ENCODE data around the gene FOXC1.

The FOXC1 gene

DNA sequence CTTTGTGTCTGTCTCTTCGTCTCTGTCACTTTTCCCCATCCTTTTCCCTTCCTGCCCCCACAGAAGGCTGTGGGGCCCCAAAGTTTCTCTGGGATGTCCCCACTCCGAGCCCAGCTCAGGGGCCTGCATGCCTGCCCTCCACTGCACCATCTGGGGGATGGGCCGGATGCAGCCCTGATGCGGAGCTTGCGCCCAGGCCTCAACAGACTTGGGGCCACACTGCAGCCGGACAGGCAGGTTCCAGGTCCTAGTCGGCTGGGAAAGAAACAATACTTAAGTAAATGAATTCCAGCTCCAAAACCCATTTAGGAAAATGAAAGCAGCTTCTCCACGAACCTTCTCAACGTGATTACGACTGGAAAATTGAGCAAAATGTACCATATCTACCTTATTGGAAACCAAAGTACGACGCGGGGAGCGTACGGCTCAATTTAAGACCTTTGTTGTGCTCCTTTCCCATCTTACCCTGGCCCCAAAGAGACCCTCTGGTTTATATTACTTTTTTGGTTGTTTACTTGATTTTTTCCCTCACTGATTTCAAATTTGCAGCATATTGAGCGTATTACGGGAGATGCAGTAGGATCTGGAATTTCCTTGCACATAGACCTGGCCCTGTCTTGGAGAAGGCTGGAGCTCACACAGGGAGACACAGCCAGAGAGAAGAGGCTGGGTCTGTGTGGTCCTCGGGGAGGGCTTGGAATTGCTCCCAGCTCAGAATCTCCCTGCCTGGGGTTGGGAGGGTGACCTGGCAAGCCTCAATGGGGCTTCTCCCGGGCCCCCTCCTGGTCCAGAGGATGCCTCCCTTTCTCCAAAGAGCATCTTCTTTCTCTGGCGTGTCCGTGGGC, 8.0 kb downstream of the FOXC1 start:
- peaks cover 39 to 46% of the 10 kb centered on the region in 2 donors for H3K27me3 ChIP-seq (ENCODE audit: control insufficient read depth in 1 of 2, insufficient read depth in 2 of 2, low read length in 2 of 2)
- H3K9ac ChIP-seq (ENCODE audit: low read depth in 1 of 2, low read length in 2 of 2): no peak overlapping the region
- H3K36me3 ChIP-seq (ENCODE audit: control insufficient read depth in 1 of 2, insufficient read depth in 2 of 2, low read length in 2 of 2): peaks cover 2 to 6% of the 10 kb centered on the region in 2 donors
- no peak overlapping the region for H3K27ac ChIP-seq (ENCODE audit: low read depth, low read length)
- peaks cover 0 to 10% of the 10 kb centered on the region in 2 donors for H3K4me1 ChIP-seq (ENCODE audit: control insufficient read depth in 1 of 2, insufficient read depth in 2 of 2, low read length in 2 of 2)
- H3K9me3 ChIP-seq (ENCODE audit: control insufficient read depth in 1 of 2, low read length in 2 of 2): no peaks in the 10 kb centered on the region
- H3K4me3 ChIP-seq (ENCODE audit: low read depth in 1 of 2, low read length in 2 of 2): no peak overlapping the region

GRCh38 chr6:1618311-1619097, 8.8 kb downstream of the FOXC1 start:
- Histone ChIP-seq H3K4me3 (ENCODE audit: low read depth in 1 of 2, low read length in 2 of 2) (no peak overlapping the region), H3K27ac (ENCODE audit: low read depth, low read length) (no peak overlapping the region), H3K27me3 (ENCODE audit: control insufficient read depth in 1 of 2, insufficient read depth in 2 of 2, low read length in 2 of 2) (peaks cover 31 to 43% of the 10 kb centered on the region in 2 donors), H3K9ac (ENCODE audit: low read depth in 1 of 2, low read length in 2 of 2) (no peak overlapping the region), H3K36me3 (ENCODE audit: control insufficient read depth in 1 of 2, insufficient read depth in 2 of 2, low read length in 2 of 2) (peaks cover 6 to 9% of the 10 kb centered on the region in 2 donors), H3K9me3 (ENCODE audit: control insufficient read depth in 1 of 2, low read length in 2 of 2) (no peaks in the 10 kb centered on the region), H3K4me1 (ENCODE audit: control insufficient read depth in 1 of 2, insufficient read depth in 2 of 2, low read length in 2 of 2) (peaks cover 0 to 9% of the 10 kb centered on the region in 2 donors)

DNA sequence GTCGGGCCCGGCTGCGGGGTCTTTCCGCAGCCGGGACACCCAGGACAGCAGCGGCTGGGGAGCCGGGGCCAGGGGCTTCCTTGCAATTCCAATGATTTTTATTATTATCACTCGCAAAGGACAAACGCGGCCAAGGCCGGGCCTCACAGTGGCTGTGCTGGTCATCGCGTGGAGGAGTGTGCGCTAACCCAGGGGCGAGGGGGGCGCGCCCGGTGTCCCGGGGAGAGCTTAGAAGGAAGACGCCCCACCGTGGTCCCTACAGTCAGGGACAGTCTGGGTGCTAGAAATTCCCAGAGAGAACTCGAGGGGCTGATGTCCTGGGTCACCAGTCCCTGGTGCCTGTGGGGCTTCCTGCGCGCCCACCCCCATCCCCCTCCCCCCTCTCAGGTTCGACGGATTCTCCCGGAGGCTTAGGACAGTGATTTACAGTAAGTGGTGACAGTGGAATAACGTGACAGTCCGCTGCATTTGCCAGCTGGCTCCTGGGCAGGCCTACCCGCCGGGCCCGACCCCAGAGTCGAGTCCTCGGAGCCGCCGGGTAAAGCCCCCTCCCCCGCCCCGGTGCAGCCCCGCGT, 9.5 kb downstream of the FOXC1 start:
- peaks cover 24 to 37% of the 10 kb centered on the region in 2 donors for H3K27me3 ChIP-seq (ENCODE audit: control insufficient read depth in 1 of 2, insufficient read depth in 2 of 2, low read length in 2 of 2)
- H3K27ac ChIP-seq (ENCODE audit: low read depth, low read length): no peak overlapping the region
- H3K4me1 ChIP-seq (ENCODE audit: control insufficient read depth in 1 of 2, insufficient read depth in 2 of 2, low read length in 2 of 2): peaks cover 0 to 3% of the 10 kb centered on the region in 2 donors
- peaks cover 6 to 9% of the 10 kb centered on the region in 2 donors for H3K36me3 ChIP-seq (ENCODE audit: control insufficient read depth in 1 of 2, insufficient read depth in 2 of 2, low read length in 2 of 2)
- H3K4me3 ChIP-seq (ENCODE audit: low read depth in 1 of 2, low read length in 2 of 2): no peak overlapping the region
- H3K9me3 ChIP-seq (ENCODE audit: control insufficient read depth in 1 of 2, low read length in 2 of 2): no peaks in the 10 kb centered on the region
- no peak overlapping the region for H3K9ac ChIP-seq (ENCODE audit: low read depth in 1 of 2, low read length in 2 of 2)

- Histone ChIP-seq H3K27ac (ENCODE audit: low read depth, low read length) (no peak overlapping the region), H3K36me3 (ENCODE audit: control insufficient read depth in 1 of 2, insufficient read depth in 2 of 2, low read length in 2 of 2) (peaks cover 6 to 9% of the 10 kb centered on the region in 2 donors), H3K9me3 (ENCODE audit: control insufficient read depth in 1 of 2, low read length in 2 of 2) (no peaks in the 10 kb centered on the region), H3K4me3 (ENCODE audit: low read depth in 1 of 2, low read length in 2 of 2) (peak overlapping the region in 1 of 2 donors; percentile 21), H3K9ac (ENCODE audit: low read depth in 1 of 2, low read length in 2 of 2) (no peak overlapping the region), H3K27me3 (ENCODE audit: control insufficient read depth in 1 of 2, insufficient read depth in 2 of 2, low read length in 2 of 2) (peaks cover 22 to 31% of the 10 kb centered on the region in 2 donors), H3K4me1 (ENCODE audit: control insufficient read depth in 1 of 2, insufficient read depth in 2 of 2, low read length in 2 of 2) (no peaks in the 10 kb centered on the region)
These were observed 10.2 kb downstream of the FOXC1 start for GRCh38 chr6:1619673-1620503.

- H3K9me3 ChIP-seq (ENCODE audit: control insufficient read depth in 1 of 2, low read length in 2 of 2): no peaks in the 10 kb centered on the region
- H3K36me3 ChIP-seq (ENCODE audit: control insufficient read depth in 1 of 2, insufficient read depth in 2 of 2, low read length in 2 of 2): peaks cover 6 to 9% of the 10 kb centered on the region in 2 donors
- peaks cover 20 to 31% of the 10 kb centered on the region in 2 donors for H3K27me3 ChIP-seq (ENCODE audit: control insufficient read depth in 1 of 2, insufficient read depth in 2 of 2, low read length in 2 of 2)
- peaks cover 5% of the 10 kb centered on the region in 2 donors for H3K4me1 ChIP-seq (ENCODE audit: control insufficient read depth in 1 of 2, insufficient read depth in 2 of 2, low read length in 2 of 2)
- H3K27ac ChIP-seq (ENCODE audit: low read depth, low read length): no peak overlapping the region
- H3K9ac ChIP-seq (ENCODE audit: low read depth in 1 of 2, low read length in 2 of 2): no peak overlapping the region
- H3K4me3 ChIP-seq (ENCODE audit: low read depth in 1 of 2, low read length in 2 of 2): no peak overlapping the region
These were observed 10.9 kb downstream of the FOXC1 start for GRCh38 chr6:1620504-1621069.

- no peaks in the 10 kb centered on the region for H3K9me3 ChIP-seq (ENCODE audit: control insufficient read depth in 1 of 2, low read length in 2 of 2)
- peaks cover 6 to 9% of the 10 kb centered on the region in 2 donors for H3K36me3 ChIP-seq (ENCODE audit: control insufficient read depth in 1 of 2, insufficient read depth in 2 of 2, low read length in 2 of 2)
- H3K27ac ChIP-seq (ENCODE audit: low read depth, low read length): no peak overlapping the region
- peaks cover 5 to 8% of the 10 kb centered on the region in 2 donors for H3K4me1 ChIP-seq (ENCODE audit: control insufficient read depth in 1 of 2, insufficient read depth in 2 of 2, low read length in 2 of 2)
- no peak overlapping the region for H3K9ac ChIP-seq (ENCODE audit: low read depth in 1 of 2, low read length in 2 of 2)
- H3K27me3 ChIP-seq (ENCODE audit: control insufficient read depth in 1 of 2, insufficient read depth in 2 of 2, low read length in 2 of 2): peaks cover 20 to 35% of the 10 kb centered on the region in 2 donors
- no peak overlapping the region for H3K4me3 ChIP-seq (ENCODE audit: low read depth in 1 of 2, low read length in 2 of 2)
These were observed 11.5 kb downstream of the FOXC1 start for GRCh38 chr6:1621070-1621701.

GRCh38 chr6:1622220-1622850, 12.6 kb downstream of the FOXC1 start:
- Histone ChIP-seq H3K4me1 (ENCODE audit: control insufficient read depth in 1 of 2, insufficient read depth in 2 of 2, low read length in 2 of 2) (peaks cover 5 to 8% of the 10 kb centered on the region in 2 donors), H3K9me3 (ENCODE audit: control insufficient read depth in 1 of 2, low read length in 2 of 2) (no peaks in the 10 kb centered on the region), H3K36me3 (ENCODE audit: control insufficient read depth in 1 of 2, insufficient read depth in 2 of 2, low read length in 2 of 2) (peaks cover 6 to 9% of the 10 kb centered on the region in 2 donors), H3K27ac (ENCODE audit: low read depth, low read length) (no peak overlapping the region), H3K4me3 (ENCODE audit: low read depth in 1 of 2, low read length in 2 of 2) (no peak overlapping the region), H3K9ac (ENCODE audit: low read depth in 1 of 2, low read length in 2 of 2) (no peak overlapping the region), H3K27me3 (ENCODE audit: control insufficient read depth in 1 of 2, insufficient read depth in 2 of 2, low read length in 2 of 2) (peaks cover 17 to 29% of the 10 kb centered on the region in 2 donors)

DNA sequence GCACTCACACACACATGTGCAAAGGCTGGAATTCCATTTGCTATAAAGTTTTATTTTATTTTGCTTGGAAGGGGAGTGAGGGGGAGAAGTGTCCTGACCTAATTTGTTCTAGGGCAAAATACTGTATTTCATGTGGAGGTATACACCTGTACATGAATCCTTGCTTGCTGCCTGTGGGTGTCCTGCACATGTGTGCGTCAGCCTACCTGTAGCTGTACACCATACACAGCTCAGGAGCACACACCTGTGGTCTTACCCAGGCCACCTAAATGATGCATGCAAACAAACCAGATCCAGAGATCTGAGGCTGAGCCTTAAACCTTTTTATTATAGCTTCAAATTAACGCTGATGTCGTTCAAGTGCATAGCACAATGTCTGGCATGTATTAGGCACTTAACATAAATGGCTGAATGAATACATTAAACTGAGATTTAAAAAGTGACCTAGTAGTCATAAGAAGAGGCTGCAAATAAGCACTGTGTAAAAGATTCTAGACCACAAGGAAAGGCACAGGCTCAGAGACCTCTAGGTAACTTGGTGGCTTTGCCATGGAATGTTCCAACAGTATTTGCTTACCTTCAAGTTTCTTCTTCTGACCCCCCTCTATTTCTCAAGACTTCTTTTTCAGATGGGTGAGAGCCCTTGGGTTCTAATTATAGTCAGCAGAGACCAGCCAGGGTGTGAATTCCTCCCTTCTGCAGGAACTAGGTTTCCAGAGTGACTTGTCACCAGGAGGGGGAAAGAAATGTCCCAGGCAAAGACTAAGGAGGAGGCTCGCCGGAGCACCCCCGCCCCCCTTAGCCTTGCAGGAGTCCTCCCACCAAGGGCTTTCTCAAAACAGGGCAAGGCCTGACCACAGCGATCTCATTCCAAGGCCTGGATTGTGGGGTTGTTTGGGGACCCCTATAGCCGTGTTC, 13.4 kb downstream of the FOXC1 start:
- Histone ChIP-seq H3K4me3 (ENCODE audit: low read depth in 1 of 2, low read length in 2 of 2) (no peak overlapping the region), H3K27ac (ENCODE audit: low read depth, low read length) (no peak overlapping the region), H3K27me3 (ENCODE audit: control insufficient read depth in 1 of 2, insufficient read depth in 2 of 2, low read length in 2 of 2) (peaks cover 17 to 23% of the 10 kb centered on the region in 2 donors), H3K9ac (ENCODE audit: low read depth in 1 of 2, low read length in 2 of 2) (no peak overlapping the region), H3K9me3 (ENCODE audit: control insufficient read depth in 1 of 2, low read length in 2 of 2) (no peaks in the 10 kb centered on the region), H3K36me3 (ENCODE audit: control insufficient read depth in 1 of 2, insufficient read depth in 2 of 2, low read length in 2 of 2) (peaks cover 6 to 9% of the 10 kb centered on the region in 2 donors), H3K4me1 (ENCODE audit: control insufficient read depth in 1 of 2, insufficient read depth in 2 of 2, low read length in 2 of 2) (peaks cover 5 to 8% of the 10 kb centered on the region in 2 donors)

All from duodenal mucosa (tissue), 2 donors.